ENCODE results near the gene TAGLN.

Gene TAGLN

GRCh38 chr11:117199053-117199915, at the start of gene TAGLN:
Gene TAGLN, plus strand, starts transcription at chr11:117199370. Its CDS starts 3,644 bp downstream, at chr11:117203014.
- DNase-seq, result no peak

GRCh38 chr11:117152066-117152465, 47.1 kb upstream of the TAGLN start:
- DNase-seq, result no peak

- no peak for DNase-seq
Observed at GRCh38 chr11:117154468-117154867, 44.7 kb upstream of the TAGLN start.

- DNase-seq, result no peak
Observed at GRCh38 chr11:117157507-117157906, 41.7 kb upstream of the TAGLN start.

- no peak for DNase-seq
Observed at GRCh38 chr11:117159892-117160291, 39.3 kb upstream of the TAGLN start.

- DNase-seq, result no peak
Observed at GRCh38 chr11:117160826-117161225, 38.3 kb upstream of the TAGLN start.

GRCh38 chr11:117166491-117166890, 32.7 kb upstream of the TAGLN start:
- DNase-seq, result no peak

- DNase-seq, result no peak
Observed at GRCh38 chr11:117169736-117170135, 29.4 kb upstream of the TAGLN start.

GRCh38 chr11:117170210-117170609, 29.0 kb upstream of the TAGLN start:
- peak; percentile 13 for DNase-seq

- no peak for DNase-seq
Observed at GRCh38 chr11:117171007-117171403, 28.2 kb upstream of the TAGLN start.

GRCh38 chr11:117171404-117172061, 27.6 kb upstream of the TAGLN start:
- peak; percentile 14 for DNase-seq

- DNase-seq, result no peak
Observed at GRCh38 chr11:117172724-117173421, 26.3 kb upstream of the TAGLN start.

GRCh38 chr11:117175104-117175503, 24.1 kb upstream of the TAGLN start:
- peak; percentile 19 for DNase-seq

- peak; percentile 8 for DNase-seq
Observed at GRCh38 chr11:117175781-117176180, 23.4 kb upstream of the TAGLN start.

- no peak for DNase-seq
Observed at GRCh38 chr11:117176186-117176585, 23.0 kb upstream of the TAGLN start.

- no peak for DNase-seq
Observed at GRCh38 chr11:117177534-117178209, 21.5 kb upstream of the TAGLN start.

- peak; percentile 92 for DNase-seq
Observed at GRCh38 chr11:117178210-117179034, 20.7 kb upstream of the TAGLN start, which contains the start of gene SIDT2. Gene SIDT2, plus strand, starts transcription at chr11:117178743. Its CDS starts 521 bp downstream, at chr11:117179264.

- DNase-seq, result peak; percentile 63
Observed at GRCh38 chr11:117179048-117179999, 19.8 kb upstream of the TAGLN start.

GRCh38 chr11:117180020-117180419, 19.1 kb upstream of the TAGLN start:
- no peak for DNase-seq

All from stimulated activated CD8-positive, alpha-beta memory T cell treated with anti-CD3 and anti-CD28 coated beads, Interleukin-4, amount 100 ng/mL, for 48 hours (primary cell).